Neural crest cell (in vitro differentiated cells): ENCODE data around the gene TBC1D14. TPM values are rescaled to one million over a fixed set of nuclear protein-coding genes. Genes with fewer than 3 reads are reported as not detected.

Experiments
- DNase-seq: peaks from one replicate; pipeline ENCODE4 v3.0.0; 2021; ENCODE audit warnings: low read depth, mixed read lengths, low spot score
- H3K27ac Mint-ChIP-seq: one replicate; pipeline ENCODE4 v1.8.0; 2021; ENCODE audit warnings: mild to moderate bottlenecking, mixed read lengths; ENCODE audit not compliant: unreplicated experiment
- H3K27me3 Mint-ChIP-seq: 2 replicates; pipeline ENCODE4 v1.8.0; 2021; ENCODE audit warnings: low read depth, mild to moderate bottlenecking, mixed read lengths
- H3K36me3 Mint-ChIP-seq: 2 replicates; pipeline ENCODE4 v1.8.0; 2021; ENCODE audit warnings: low read depth, mild to moderate bottlenecking, mixed read lengths
- H3K4me1 Mint-ChIP-seq: 2 replicates; pipeline ENCODE4 v1.8.0; 2021; ENCODE audit warnings: mixed read lengths
- H3K4me3 Mint-ChIP-seq: one replicate; pipeline ENCODE4 v1.8.0; 2021; ENCODE audit warnings: mild to moderate bottlenecking, mixed read lengths
- H3K9me3 Mint-ChIP-seq: 2 replicates; pipeline ENCODE4 v1.8.0; 2021; ENCODE audit warnings: mixed read lengths
- CTCF ChIP-seq: fragments of 200-600 bp; sonication (generic); conservative IDR thresholded peaks from 2 replicates; pipeline ENCODE4 v1.5.0; 2021; ENCODE audit warnings: antibody characterized with exemption, mild to moderate bottlenecking
- total RNA-seq: library from RNA; stranded (reverse); gene quantifications from 2 replicates; pipeline ENCODE4 v1.2.1, GENCODE V29; 2021

The TBC1D14 gene
- total RNA-seq, 1 donor from 2014 or later, result 56.3 TPM

- no peaks in the 10 kb centered on the region for H3K9me3 Mint-ChIP-seq
- H3K27me3 Mint-ChIP-seq, result no peaks in the 10 kb centered on the region
- H3K27ac Mint-ChIP-seq, result peak overlapping the region; percentile 19
- H3K36me3 Mint-ChIP-seq, result peaks cover 11% of the 10 kb centered on the region
- DNase-seq, result no peak
- H3K4me3 Mint-ChIP-seq, result no peak overlapping the region
- H3K4me1 Mint-ChIP-seq, result peaks cover 9% of the 10 kb centered on the region
- no peak for TF ChIP-seq CTCF
These were observed 94.2 kb downstream of the TBC1D14 start for GRCh38 chr4:7003879-7004240.

- H3K9me3 Mint-ChIP-seq, result no peaks in the 10 kb centered on the region
- H3K4me1 Mint-ChIP-seq, result peaks cover 9% of the 10 kb centered on the region
- DNase-seq, result no peak
- no peaks in the 10 kb centered on the region for H3K27me3 Mint-ChIP-seq
- H3K4me3 Mint-ChIP-seq, result no peak overlapping the region
- peak overlapping the region; percentile 19 for H3K27ac Mint-ChIP-seq
- no peak for TF ChIP-seq CTCF
- H3K36me3 Mint-ChIP-seq, result peaks cover 10% of the 10 kb centered on the region
These were observed 94.7 kb downstream of the TBC1D14 start for GRCh38 chr4:7004331-7004730.

- no peak for DNase-seq
- Mint-ChIP-seq H3K36me3 (peaks cover 6% of the 10 kb centered on the region), H3K9me3 (no peaks in the 10 kb centered on the region), H3K27ac (no peak overlapping the region), H3K4me3 (no peak overlapping the region), H3K4me1 (peaks cover 9% of the 10 kb centered on the region), H3K27me3 (no peaks in the 10 kb centered on the region)
- TF ChIP-seq CTCF, result no peak
These were observed 95.9 kb downstream of the TBC1D14 start for GRCh38 chr4:7005571-7005970.

- Mint-ChIP-seq H3K36me3 (peaks cover 6% of the 10 kb centered on the region), H3K9me3 (no peaks in the 10 kb centered on the region), H3K27me3 (no peaks in the 10 kb centered on the region), H3K27ac (no peak overlapping the region), H3K4me3 (no peak overlapping the region), H3K4me1 (peaks cover 9% of the 10 kb centered on the region)
- DNase-seq, result no peak
- TF ChIP-seq CTCF, result no peak
These were observed 96.8 kb downstream of the TBC1D14 start for GRCh38 chr4:7006411-7006810.

- H3K36me3 Mint-ChIP-seq, result peaks cover 6% of the 10 kb centered on the region
- H3K27ac Mint-ChIP-seq, result no peak overlapping the region
- H3K4me1 Mint-ChIP-seq, result peaks cover 9% of the 10 kb centered on the region
- H3K27me3 Mint-ChIP-seq, result no peaks in the 10 kb centered on the region
- H3K9me3 Mint-ChIP-seq, result no peaks in the 10 kb centered on the region
- no peak for DNase-seq
- TF ChIP-seq CTCF, result no peak
- H3K4me3 Mint-ChIP-seq, result no peak overlapping the region
These were observed 97.7 kb downstream of the TBC1D14 start for GRCh38 chr4:7007142-7007907.
